ENCODE results near the gene ARHGEF2.

The ARHGEF2 gene

DNA sequence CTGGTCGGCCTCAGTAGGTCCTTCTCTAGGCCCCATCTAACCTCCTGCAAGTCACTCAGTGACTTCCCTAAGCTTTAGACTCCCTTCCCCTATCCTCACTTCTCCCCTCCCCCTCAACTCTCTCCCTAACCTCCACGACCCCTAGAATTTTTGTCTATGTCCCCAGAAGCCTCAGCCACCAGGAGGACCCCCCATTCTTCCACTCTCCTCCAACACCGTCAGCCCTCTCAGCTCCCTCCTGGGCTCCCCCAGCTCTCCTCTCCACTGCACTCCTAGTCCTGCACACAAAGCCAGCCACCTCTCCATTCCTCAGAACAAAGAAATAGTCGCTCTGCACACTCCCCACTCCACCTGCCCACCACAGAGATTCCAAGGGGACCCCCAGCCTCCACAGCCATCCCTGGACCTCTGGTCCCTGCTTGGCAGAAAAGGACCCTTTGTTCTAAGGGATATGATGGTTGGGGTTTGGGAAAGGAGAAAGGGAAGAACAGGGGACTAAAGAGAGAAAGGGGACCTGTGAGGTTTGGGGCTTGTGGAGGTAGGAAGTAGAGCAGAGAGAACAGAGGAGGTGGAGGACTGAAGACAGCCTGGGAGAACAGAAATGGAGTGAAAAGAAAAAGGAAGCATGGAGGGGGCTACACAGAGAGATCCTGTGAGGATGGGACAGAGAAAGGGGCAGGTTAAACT is 2.8 kb downstream of the ARHGEF2 start:
- Histone ChIP-seq H2BK5ac (ENCODE audit: low read depth, low read length, poor library complexity) (no peak overlapping the region), H3K36me3 (ENCODE audit: control insufficient read depth in 1 of 2, insufficient read depth in 2 of 2, low read length in 2 of 2) (peaks cover 3 to 4% of the 10 kb centered on the region in 2 experiments), H4K91ac (ENCODE audit: low read depth, low read length) (no peak overlapping the region), H3K9me3 (ENCODE audit: insufficient read depth, low read depth, low read length) (no peaks in the 10 kb centered on the region), H3K23ac (ENCODE audit: low read length) (no peak overlapping the region), H3K18ac (ENCODE audit: low read length) (no peak overlapping the region), H3K4me1 (ENCODE audit: control insufficient read depth in 1 of 2, insufficient read depth in 2 of 2, low read length in 2 of 2) (peaks cover 32 to 40% of the 10 kb centered on the region in 2 experiments), H3K27ac (ENCODE audit: low read depth, low read length) (no peak overlapping the region), H3K4me3 (ENCODE audit: low read depth, low read length) (no peak overlapping the region), H4K12ac (ENCODE audit: low read depth, low read length) (no peak overlapping the region), H4K8ac (ENCODE audit: low read depth, low read length) (no peak overlapping the region), H3K79me1 (ENCODE audit: low read length) (peaks cover 25% of the 10 kb centered on the region), H3K79me2 (ENCODE audit: control insufficient read depth, insufficient read depth, low read length, poor library complexity) (peaks cover 40% of the 10 kb centered on the region), H3K4me2 (ENCODE audit: low read length) (peak overlapping the region; percentile 84), H3K14ac (ENCODE audit: low read length) (peak overlapping the region; percentile 8), H2BK120ac (ENCODE audit: insufficient read depth, low read length, poor library complexity) (no peak overlapping the region), H3K4ac (ENCODE audit: low read depth, low read length) (peak overlapping the region; percentile 99), H2AK5ac (ENCODE audit: low read length) (no peak overlapping the region), H3K27me3 (ENCODE audit: insufficient read depth, low read length) (no peaks in the 10 kb centered on the region), H2AFZ (ENCODE audit: insufficient read depth, low read length, poor library complexity) (no peak overlapping the region), H2BK12ac (ENCODE audit: low read length) (no peak overlapping the region), H3K9ac (ENCODE audit: low read length) (no peak overlapping the region)
- WGBS (ENCODE audit: extremely low coverage, insufficient coverage, insufficient read length): no CpG with 5 or more reads among the region's 4 CpGs
- no peak for DNase-seq

DNA sequence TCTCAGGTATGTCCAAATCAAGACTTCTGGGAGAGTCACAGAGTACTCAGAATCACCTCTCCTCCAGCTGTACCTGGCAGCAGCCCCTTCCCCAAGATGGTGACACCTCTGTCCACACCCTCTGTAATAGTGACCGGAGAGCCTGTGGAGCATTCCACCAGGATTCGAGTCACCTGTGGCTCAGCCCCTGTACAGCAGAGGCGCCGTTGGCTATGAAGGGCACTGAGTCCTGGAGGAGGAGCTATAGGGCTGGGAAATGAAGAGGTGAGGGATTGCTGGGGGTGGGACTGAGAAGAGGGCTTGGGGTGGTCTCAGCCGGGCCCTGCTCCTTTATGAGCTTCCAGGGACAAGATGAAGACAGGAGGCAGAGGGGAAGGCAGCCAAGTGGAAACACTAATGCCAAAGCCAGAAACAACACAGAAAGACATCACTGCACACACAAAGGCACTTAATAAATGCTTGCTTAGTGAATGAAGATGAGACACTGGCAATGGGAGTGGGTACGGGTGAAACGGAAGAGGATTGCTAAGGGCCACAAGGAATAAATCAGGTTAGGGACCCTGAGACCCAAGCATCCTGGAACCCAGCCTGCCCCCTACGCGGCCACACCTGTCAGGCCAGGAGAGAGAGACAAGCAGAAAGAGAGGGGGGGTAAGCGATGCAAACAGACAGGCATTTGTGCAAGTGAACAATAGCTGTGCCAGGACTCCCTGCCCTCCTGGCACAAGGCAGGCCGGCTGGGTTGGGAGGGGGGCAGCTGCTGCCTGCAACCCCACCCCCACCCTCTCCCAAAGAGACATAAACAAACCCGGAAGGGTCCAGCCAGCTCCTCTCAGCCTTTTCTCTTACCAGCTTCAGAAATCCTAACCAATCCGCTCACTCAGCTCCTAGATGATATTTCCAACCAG is 3.9 kb downstream of the ARHGEF2 start:
- Histone ChIP-seq H3K4me3 (ENCODE audit: low read depth, low read length) (no peak overlapping the region), H4K12ac (ENCODE audit: low read depth, low read length) (no peak overlapping the region), H3K27ac (ENCODE audit: low read depth, low read length) (no peak overlapping the region), H2BK12ac (ENCODE audit: low read length) (no peak overlapping the region), H3K4me2 (ENCODE audit: low read length) (no peak overlapping the region), H3K9ac (ENCODE audit: low read length) (no peak overlapping the region), H3K36me3 (ENCODE audit: control insufficient read depth in 1 of 2, insufficient read depth in 2 of 2, low read length in 2 of 2) (peaks cover 7 to 8% of the 10 kb centered on the region in 2 experiments), H2AK5ac (ENCODE audit: low read length) (no peak overlapping the region), H2AFZ (ENCODE audit: insufficient read depth, low read length, poor library complexity) (peak overlapping the region; percentile 17), H3K14ac (ENCODE audit: low read length) (no peak overlapping the region), H2BK5ac (ENCODE audit: low read depth, low read length, poor library complexity) (no peak overlapping the region), H3K23ac (ENCODE audit: low read length) (no peak overlapping the region), H3K18ac (ENCODE audit: low read length) (peak overlapping the region; percentile 44), H2BK120ac (ENCODE audit: insufficient read depth, low read length, poor library complexity) (no peak overlapping the region), H4K8ac (ENCODE audit: low read depth, low read length) (no peak overlapping the region), H3K79me1 (ENCODE audit: low read length) (peaks cover 22% of the 10 kb centered on the region), H3K4me1 (ENCODE audit: control insufficient read depth in 1 of 2, insufficient read depth in 2 of 2, low read length in 2 of 2) (peaks cover 31 to 32% of the 10 kb centered on the region in 2 experiments), H3K79me2 (ENCODE audit: control insufficient read depth, insufficient read depth, low read length, poor library complexity) (peaks cover 42% of the 10 kb centered on the region), H4K91ac (ENCODE audit: low read depth, low read length) (no peak overlapping the region), H3K4ac (ENCODE audit: low read depth, low read length) (peak overlapping the region; percentile 99), H3K27me3 (ENCODE audit: insufficient read depth, low read length) (no peaks in the 10 kb centered on the region), H3K9me3 (ENCODE audit: insufficient read depth, low read depth, low read length) (no peaks in the 10 kb centered on the region)
- no peak for DNase-seq
- WGBS (ENCODE audit: extremely low coverage, insufficient coverage, insufficient read length): no CpG with 5 or more reads among the region's 13 CpGs

DNA sequence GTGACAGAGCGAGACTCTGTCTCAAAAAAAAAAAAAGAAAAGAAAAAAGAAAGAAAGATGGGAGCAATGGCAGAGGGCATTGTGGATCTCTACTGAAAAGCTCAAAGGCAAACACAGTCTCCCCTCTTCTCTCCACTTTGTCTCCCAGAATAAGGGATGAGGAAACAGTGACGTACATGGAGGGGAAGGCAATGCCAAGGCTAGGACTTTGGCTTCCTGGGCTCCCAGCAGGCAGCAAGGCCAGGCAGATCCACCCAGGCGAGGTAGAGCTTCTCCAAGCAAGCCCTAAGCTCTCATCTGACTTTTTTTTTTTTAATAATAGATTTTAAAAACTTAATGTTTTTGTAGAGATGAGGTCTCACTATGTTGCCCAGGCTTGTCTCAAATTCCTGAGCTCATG is 4.6 kb downstream of the ARHGEF2 start:
- peaks cover 41% of the 10 kb centered on the region for H3K79me2 ChIP-seq (ENCODE audit: control insufficient read depth, insufficient read depth, low read length, poor library complexity)
- H2AK5ac ChIP-seq (ENCODE audit: low read length): no peak overlapping the region
- H2BK12ac ChIP-seq (ENCODE audit: low read length): no peak overlapping the region
- H4K12ac ChIP-seq (ENCODE audit: low read depth, low read length): no peak overlapping the region
- no peak overlapping the region for H2AFZ ChIP-seq (ENCODE audit: insufficient read depth, low read length, poor library complexity)
- no peak overlapping the region for H3K23ac ChIP-seq (ENCODE audit: low read length)
- no peak overlapping the region for H3K4me3 ChIP-seq (ENCODE audit: low read depth, low read length)
- H3K36me3 ChIP-seq (ENCODE audit: control insufficient read depth in 1 of 2, insufficient read depth in 2 of 2, low read length in 2 of 2): peaks cover 14 to 15% of the 10 kb centered on the region in 2 experiments
- WGBS (ENCODE audit: extremely low coverage, insufficient coverage, insufficient read length): no CpG with 5 or more reads among the region's 3 CpGs
- no peak overlapping the region for H3K9ac ChIP-seq (ENCODE audit: low read length)
- H3K79me1 ChIP-seq (ENCODE audit: low read length): peaks cover 14% of the 10 kb centered on the region
- H3K27me3 ChIP-seq (ENCODE audit: insufficient read depth, low read length): no peaks in the 10 kb centered on the region
- no peak overlapping the region for H3K4me2 ChIP-seq (ENCODE audit: low read length)
- no peak overlapping the region for H4K8ac ChIP-seq (ENCODE audit: low read depth, low read length)
- peaks cover 24 to 25% of the 10 kb centered on the region in 2 experiments for H3K4me1 ChIP-seq (ENCODE audit: control insufficient read depth in 1 of 2, insufficient read depth in 2 of 2, low read length in 2 of 2)
- no peak overlapping the region for H4K91ac ChIP-seq (ENCODE audit: low read depth, low read length)
- no peak overlapping the region for H3K27ac ChIP-seq (ENCODE audit: low read depth, low read length)
- no peak overlapping the region for H3K18ac ChIP-seq (ENCODE audit: low read length)
- no peak overlapping the region for H3K14ac ChIP-seq (ENCODE audit: low read length)
- H3K9me3 ChIP-seq (ENCODE audit: insufficient read depth, low read depth, low read length): no peaks in the 10 kb centered on the region
- DNase-seq: no peak
- H3K4ac ChIP-seq (ENCODE audit: low read depth, low read length): no peak overlapping the region
- no peak overlapping the region for H2BK120ac ChIP-seq (ENCODE audit: insufficient read depth, low read length, poor library complexity)
- no peak overlapping the region for H2BK5ac ChIP-seq (ENCODE audit: low read depth, low read length, poor library complexity)

DNA sequence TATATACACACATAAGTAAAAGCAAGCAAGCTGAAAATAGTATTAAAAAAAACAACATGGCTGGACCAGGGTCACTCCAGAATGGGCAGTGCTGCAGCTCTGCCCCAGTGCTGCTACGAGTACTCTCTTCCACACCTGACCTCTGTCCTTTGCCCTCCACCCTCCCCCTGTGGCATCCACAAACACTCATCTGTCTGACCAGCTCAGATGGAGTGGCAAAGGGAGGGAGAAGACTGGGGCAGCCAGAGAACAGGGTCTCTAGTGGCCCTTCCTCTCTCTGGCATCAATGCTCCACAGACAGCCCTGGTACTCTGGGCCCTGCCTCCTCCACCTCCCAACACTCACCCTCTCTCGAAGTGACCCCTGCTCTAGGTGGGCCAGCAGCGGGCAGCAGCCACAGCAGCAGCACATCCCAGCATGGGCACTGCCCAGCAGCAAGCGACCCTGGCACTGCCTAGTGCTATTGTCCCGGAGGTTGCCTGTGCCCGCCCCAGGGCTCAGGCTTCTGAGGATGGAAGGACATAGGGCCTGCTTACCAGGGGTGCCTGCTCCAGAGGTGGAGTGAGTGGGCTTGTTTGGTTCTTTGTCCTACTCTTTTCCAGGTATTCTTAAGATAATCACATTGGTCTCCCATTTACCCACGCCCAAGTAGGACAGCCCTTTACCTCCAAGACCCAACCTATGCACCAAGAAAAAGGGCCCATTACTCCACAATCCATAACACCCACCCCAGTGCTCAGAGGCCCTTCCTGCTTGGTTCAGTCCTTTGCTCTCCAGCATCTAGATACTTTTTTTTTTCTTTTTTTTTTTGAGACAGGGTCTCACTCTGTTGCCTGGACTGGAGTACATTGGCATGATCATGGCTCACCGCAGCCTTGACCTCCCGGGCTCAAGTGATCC is 6.2 kb downstream of the ARHGEF2 start:
- no peak overlapping the region for H2BK12ac ChIP-seq (ENCODE audit: low read length)
- H3K9ac ChIP-seq (ENCODE audit: low read length): no peak overlapping the region
- peaks cover 21 to 23% of the 10 kb centered on the region in 2 experiments for H3K4me1 ChIP-seq (ENCODE audit: control insufficient read depth in 1 of 2, insufficient read depth in 2 of 2, low read length in 2 of 2)
- no peak overlapping the region for H4K91ac ChIP-seq (ENCODE audit: low read depth, low read length)
- H2BK120ac ChIP-seq (ENCODE audit: insufficient read depth, low read length, poor library complexity): no peak overlapping the region
- no peak overlapping the region for H2AFZ ChIP-seq (ENCODE audit: insufficient read depth, low read length, poor library complexity)
- H3K4me2 ChIP-seq (ENCODE audit: low read length): no peak overlapping the region
- H4K12ac ChIP-seq (ENCODE audit: low read depth, low read length): no peak overlapping the region
- no CpG with 5 or more reads among the region's 9 CpGs for WGBS (ENCODE audit: extremely low coverage, insufficient coverage, insufficient read length)
- H3K79me2 ChIP-seq (ENCODE audit: control insufficient read depth, insufficient read depth, low read length, poor library complexity): peaks cover 29% of the 10 kb centered on the region
- no peaks in the 10 kb centered on the region for H3K27me3 ChIP-seq (ENCODE audit: insufficient read depth, low read length)
- peaks cover 26 to 27% of the 10 kb centered on the region in 2 experiments for H3K36me3 ChIP-seq (ENCODE audit: control insufficient read depth in 1 of 2, insufficient read depth in 2 of 2, low read length in 2 of 2)
- H3K18ac ChIP-seq (ENCODE audit: low read length): no peak overlapping the region
- H2AK5ac ChIP-seq (ENCODE audit: low read length): no peak overlapping the region
- H4K8ac ChIP-seq (ENCODE audit: low read depth, low read length): no peak overlapping the region
- no peaks in the 10 kb centered on the region for H3K9me3 ChIP-seq (ENCODE audit: insufficient read depth, low read depth, low read length)
- peak overlapping the region; percentile 16 for H3K4ac ChIP-seq (ENCODE audit: low read depth, low read length)
- H3K14ac ChIP-seq (ENCODE audit: low read length): no peak overlapping the region
- H2BK5ac ChIP-seq (ENCODE audit: low read depth, low read length, poor library complexity): no peak overlapping the region
- H3K23ac ChIP-seq (ENCODE audit: low read length): no peak overlapping the region
- no peak overlapping the region for H3K4me3 ChIP-seq (ENCODE audit: low read depth, low read length)
- no peak for DNase-seq
- no peaks in the 10 kb centered on the region for H3K79me1 ChIP-seq (ENCODE audit: low read length)
- no peak overlapping the region for H3K27ac ChIP-seq (ENCODE audit: low read depth, low read length)

Data from trophoblast cell (in vitro differentiated cells and primary cell).